DMS79 (cell line): ENCODE measurements around the gene MTG1.

Experiments
- DNase-seq: peaks from one replicate; lab custom pipeline; 2025; lab: John Stamatoyannopoulos, UW

Gene MTG1, protein sequence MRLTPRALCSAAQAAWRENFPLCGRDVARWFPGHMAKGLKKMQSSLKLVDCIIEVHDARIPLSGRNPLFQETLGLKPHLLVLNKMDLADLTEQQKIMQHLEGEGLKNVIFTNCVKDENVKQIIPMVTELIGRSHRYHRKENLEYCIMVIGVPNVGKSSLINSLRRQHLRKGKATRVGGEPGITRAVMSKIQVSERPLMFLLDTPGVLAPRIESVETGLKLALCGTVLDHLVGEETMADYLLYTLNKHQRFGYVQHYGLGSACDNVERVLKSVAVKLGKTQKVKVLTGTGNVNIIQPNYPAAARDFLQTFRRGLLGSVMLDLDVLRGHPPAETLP

DNA sequence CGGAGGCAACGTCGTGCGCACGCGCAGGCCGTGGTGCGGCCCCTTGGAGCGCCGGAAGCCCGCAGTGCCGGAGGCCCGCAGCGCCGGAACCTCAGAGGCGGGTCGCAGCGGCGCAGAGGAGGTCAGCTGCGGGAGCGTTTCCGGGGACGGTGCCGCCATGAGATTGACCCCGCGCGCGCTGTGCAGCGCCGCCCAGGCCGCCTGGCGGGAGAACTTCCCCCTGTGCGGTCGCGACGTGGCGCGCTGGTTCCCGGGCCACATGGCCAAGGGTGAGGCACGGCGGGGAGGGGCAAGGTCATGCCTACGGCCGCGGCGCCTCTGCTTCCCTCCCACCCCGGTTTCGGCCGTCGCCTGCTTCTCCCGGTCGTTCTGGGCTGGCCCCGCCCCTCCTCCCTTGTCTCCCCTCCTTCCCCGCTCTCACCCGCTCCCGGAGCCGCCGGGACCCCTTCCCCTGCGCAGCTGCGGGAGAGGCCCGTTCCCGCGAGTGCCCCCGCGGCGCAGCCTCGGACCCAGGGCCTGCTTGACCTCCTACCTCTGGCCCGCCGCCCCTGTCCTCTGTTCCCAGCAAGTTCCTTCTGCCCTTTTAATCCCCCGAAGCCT is at the start of gene MTG1:
Gene MTG1 (plus strand): TSS at position 94 of the 600 bp plus-strand sequence. CDS start 64 bp downstream, at position 158.
- DNase-seq: peak; percentile 57

DNA sequence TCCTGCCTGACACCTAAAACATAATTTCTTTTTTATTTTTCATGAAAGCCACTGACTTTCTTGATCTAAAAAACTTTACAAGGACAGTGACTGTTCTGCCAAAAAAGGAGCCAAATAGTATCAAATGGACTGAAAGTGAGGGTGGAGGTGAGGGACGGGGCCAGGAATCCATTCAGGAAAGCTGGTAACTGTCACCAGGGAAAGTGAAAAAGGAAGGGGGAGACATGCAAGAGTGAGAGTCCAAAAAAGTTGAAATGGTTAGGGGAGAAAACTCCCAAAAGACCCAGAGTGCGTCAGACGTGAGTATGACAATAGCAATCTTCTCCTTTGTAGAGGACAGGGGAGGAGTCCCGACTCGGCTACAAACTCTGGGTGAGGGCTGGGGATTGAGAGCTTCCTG is 49.7 kb upstream of the MTG1 start:
- DNase-seq: no peak

DNA sequence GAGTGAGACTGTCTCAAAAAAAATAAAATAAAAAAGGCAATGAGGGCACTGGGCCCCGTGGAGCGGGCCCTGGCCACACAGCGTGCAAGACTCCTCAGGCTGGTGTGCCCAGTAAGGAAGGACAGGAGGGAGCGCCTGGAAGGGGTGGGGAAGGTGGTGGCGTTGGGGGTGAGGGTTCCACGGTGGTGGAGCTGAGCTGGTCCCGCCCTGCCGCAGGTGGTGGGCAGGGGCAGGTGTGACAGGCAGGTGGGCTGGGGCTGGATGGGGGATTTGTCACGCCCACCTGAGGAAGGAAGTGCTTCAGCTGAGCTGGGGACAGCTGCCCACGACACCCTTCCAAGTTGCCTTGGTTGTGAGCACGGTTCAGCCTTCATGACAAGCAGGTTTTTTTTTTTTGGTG is 47.5 kb upstream of the MTG1 start:
- no peak for DNase-seq

DNA sequence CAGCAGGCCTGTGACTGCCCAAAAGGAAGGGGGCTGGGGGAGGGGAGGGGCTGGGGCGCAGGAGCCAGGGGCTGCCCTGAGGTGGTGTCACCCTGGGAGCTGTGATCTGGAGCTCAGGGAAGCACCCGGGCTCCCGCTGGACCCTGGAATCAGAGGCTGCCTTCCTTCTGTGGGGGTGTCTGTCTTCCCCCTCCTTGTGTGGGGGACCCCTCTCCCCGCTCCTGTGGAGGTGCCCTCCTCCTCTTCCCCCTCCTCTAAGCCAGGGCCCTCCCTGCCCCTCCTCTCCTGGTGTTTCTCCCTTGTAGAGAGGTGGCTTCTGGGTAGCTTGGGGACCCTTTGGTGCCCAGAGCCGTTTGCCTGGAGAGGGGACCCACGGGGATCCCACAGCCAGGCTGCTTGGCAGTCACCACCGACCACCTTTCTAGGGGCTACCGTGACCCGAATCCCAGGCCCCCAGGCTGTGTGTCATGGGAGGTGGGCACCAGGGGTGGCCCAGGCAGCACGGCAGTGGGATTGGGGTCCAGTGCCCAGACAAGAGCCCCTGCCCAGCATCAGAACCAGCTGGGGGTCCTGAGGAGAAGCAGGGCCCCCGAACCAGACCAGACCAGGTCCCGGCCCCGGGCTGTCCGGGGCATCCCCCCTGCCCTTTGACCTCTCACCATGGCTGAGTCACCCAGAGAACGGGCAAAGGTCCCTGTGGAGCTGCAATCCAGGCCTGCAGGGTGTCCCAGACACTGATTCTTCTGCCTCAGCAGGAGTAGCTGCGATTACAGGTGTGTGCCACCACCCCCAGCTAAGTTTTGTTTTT is 46.0 kb upstream of the MTG1 start:
- no peak for DNase-seq

DNA sequence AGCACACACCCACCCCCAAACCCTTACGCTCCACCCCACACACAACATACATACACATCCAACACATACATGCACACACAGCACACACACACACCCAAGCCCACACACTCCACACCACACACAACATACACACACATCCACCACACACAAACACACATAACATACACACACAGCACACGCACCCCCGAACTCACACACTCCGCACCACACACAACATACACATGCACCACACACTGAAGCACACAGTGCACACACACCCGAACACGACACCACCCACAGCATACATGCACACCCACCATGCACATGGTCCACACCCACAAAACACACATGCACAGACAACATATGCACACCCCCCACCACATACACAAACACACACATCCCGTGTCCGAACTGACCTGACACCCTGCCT is 44.8 kb upstream of the MTG1 start:
- DNase-seq: no peak

DNA sequence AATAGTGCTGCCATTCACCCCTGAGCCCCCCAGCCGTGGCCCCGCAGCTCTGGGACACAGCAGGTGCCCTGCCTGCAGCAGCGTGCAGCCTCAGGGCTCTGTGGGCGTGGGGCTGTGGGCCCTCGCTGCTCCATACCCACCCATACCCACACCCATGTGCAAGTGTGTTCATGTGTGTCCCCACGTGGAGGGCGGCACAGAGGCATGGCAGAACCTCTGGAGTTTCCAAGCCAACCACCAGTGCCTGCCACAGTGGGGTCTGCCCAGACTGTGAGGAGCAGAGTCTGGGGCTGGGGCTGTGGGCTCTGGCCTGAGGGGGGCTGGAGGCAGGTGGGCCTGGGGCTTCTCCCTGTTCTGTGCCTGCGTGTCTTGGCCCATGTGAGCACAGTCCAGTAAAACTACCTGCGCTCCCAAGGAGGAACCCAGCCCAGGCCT is 44.4 kb upstream of the MTG1 start:
- DNase-seq: no peak

DNA sequence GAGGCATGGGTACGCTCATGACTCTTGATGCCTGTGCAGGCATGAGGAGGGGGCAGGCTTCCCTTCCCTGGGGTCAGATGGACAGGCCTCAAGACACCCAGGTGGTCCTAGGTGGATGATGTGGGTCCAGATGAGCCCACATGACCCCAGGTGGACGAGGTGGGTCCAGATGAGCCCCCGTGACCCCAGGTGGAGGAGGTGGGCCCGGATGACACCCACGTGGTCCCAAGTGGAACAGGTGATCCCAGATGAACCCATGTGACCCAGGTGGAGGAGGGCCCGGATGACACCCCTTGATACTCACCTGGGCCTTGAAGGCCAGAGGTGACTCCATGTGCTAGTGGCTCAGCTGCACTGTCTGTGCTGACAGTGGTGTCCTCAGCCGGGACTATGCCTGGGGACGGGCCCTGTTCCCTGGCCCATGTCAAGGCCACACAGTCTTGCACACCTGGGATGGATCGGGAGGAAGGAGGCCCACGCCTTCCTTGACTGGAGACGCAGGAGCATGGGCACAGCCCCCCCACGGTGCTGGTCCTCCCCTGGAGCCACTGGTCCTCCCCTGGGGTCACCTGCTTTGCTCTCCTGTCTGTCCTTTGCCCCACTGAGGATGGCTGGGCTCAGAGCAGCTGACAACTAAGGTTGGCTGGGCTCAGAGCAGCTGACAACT is 43.5 kb upstream of the MTG1 start:
- no peak for DNase-seq

DNA sequence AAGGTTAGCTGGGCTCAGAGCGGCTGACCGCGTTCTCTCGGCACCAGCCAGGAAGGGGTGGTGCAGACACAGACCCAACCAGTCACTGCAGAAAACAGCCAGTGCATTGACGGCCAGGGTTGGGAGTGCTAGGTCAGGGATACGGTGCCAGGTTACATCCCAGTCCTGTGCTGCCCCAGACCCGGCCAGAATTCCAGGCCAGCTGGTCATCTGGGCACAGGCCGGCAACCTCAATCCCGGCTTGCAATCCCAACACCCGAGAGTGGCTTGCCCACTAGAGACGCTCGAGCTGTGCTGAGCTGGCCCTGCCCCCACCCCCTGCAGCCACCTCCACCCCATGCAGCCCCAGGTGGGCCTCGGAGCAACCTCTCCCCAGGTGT is 43.0 kb upstream of the MTG1 start:
- DNase-seq: no peak

DNA sequence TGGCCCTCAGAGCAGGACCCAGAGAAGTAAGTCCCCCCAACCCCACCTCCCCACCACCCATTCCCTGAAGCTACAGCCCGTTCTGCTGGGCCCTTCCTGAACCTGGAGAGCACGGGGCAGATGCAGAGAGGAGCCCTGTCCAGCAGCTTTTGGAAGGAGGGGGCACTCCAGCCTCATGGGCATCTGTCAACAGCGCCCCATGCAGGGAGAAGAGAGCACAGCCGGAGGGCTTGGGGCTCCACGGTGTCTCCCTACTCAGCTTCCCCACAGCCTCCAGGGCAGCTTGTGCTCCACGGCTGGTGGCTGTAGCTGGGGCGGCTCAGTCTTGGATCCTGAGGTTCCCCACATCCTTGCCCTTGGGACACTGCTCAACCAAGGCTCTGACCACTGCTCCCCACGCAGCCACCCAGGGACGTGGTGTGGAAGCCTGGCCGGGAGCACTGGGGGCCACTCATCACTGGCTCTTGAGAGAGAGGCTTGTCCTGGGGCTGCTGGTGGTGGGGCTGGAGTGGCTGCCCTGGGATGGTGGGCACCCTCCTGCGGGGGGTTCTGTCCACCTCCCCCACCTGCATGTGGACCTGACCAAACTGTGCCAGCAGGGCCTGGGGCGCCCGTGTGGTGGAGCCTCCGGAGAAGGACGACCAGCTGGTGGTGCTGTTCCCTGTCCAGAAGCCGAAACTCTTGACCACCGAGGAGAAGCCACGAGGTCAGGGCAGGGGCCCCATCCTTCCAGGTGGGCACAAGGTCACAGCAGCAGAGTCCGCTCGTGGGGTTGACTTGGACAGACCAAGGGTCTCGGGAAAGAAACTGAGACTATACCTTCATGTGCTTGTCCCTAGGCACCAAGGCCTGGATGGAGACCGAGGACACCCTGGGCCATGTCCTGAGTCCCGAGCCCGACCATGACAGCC is 42.3 kb upstream of the MTG1 start:
- DNase-seq: no peak

DNA sequence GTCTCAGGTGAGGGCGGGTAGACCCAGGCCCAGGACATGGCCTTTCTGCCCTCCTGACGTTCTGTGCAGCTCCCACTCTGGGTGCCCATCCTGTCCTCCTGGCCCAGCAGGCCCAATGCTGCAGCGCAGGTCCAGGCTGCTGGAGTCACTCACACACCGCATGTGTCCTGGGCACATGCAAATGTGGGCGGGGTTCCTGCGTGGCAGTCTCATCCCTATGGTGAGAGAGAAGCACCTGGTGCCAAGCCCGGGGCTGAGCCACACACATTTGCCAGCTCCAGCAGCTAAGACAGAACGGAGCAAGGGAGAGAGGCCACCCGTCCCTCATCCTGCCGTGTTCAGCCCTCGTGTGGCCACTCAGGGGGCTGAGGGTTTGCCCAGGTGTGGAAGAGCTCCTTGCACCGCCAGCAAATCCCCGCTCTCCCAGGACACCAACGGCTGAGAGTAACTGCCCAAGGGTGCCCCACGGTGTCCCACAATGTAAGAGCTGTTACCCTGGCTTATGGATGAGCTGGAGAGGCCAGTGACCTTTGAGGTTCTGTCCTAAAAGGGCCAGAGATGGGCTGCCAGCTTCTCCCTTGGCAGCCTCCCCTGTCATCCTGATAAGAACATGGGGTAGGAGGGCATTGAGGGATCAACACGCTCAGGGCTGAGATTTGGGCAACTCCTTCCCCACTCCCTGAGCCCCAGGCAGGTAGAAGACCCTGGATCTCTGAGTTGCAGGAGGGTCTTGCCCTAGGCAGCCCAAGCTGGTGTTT is 40.6 kb upstream of the MTG1 start:
- DNase-seq: no peak

DNA sequence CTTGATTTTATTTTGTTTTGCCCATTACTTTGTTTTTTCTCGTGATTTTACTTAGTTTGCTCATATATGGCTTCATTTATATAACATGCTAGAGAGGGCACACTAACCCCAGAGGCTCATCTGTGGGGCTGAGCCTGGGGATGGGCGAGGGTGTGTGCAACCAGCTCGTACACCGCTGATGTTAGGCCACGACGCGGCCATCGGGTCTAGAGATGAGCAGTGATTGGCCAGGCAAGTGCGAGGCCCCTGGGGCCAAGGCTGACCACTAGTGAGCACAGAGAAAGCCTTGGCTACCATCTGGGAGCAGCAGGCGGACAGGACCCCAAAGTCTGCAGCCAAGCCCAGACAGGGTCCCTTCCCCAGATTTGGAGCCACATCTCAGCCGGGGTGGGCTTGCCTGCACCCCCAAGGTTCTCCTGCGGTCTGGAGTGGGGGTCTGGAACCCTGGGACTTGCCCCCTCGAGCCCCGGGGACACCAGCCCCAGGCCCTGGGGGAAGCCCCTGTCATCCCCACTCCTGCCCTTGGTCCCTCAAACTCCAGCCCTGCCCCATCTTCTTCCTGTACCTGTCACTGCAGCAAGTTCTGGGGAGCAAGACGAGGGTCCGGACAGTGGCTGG is 39.9 kb upstream of the MTG1 start:
- DNase-seq: no peak

DNA sequence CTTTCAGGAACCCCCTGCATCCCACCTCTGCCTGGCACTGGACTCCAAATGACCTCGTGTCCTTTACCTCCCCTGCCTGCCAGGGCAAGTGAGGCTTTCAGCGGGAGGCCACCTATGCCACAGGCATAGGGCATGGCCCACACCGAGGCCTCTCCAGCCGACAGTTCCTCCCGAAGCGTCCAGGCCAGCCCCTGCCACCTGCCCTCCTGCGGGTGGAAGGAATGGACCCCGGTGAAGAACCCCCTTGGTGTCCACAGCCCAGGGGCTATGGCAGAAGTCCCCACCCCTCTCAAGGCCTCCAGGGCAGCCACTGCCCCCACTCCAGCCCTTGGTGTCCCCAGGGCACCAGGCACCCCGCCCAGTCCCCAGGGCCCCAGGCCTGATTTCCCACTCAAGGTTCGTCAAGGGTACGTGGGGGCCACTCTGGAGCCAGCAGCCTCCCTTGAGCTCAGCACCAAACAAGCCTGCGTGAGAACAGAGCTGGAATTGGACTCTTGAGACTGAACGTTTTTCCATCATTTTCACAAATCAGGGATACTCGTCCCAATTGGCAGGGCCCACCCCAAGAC is 39.2 kb upstream of the MTG1 start:
- no peak for DNase-seq

DNA sequence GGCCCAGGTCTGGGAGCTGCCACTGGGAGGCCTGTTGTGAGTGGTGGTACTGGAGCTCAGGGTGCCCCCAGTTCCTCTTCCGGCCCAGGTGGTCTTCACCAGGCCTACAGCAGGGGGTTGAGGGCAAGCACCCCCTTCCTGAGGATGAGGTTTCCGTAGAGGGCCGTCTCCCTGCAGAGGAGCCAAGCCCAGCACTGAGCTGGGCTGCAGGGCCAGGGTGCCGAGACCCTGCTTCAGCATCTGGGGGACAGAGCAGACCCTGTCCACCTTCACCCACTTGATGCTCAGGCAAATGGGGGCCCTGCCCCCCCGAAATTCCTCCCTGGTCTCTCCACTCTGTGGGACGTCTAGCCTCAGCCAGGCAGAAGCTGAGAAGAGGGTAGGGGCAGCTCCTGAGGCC is 38.7 kb upstream of the MTG1 start:
- no peak for DNase-seq

DNA sequence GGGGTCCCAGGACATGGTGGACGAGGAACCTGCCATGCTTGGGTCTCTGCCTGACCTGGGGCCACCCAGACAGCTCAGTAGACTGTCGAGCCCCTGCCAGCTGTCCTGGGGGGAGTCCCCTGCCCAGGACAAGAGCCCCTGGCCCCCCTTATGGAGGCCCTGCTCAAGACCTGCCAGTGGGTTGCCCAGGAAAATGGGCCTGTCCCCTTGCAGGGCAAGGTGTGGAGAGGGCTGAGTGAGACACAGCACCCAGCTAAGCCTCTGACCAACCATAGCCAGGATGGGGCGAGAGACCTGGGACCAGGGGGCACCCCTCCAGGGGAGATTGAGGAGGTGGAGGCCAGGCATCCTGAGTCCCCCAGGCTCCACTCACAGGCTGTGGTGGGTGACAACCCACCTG is 38.0 kb upstream of the MTG1 start:
- no peak for DNase-seq

DNA sequence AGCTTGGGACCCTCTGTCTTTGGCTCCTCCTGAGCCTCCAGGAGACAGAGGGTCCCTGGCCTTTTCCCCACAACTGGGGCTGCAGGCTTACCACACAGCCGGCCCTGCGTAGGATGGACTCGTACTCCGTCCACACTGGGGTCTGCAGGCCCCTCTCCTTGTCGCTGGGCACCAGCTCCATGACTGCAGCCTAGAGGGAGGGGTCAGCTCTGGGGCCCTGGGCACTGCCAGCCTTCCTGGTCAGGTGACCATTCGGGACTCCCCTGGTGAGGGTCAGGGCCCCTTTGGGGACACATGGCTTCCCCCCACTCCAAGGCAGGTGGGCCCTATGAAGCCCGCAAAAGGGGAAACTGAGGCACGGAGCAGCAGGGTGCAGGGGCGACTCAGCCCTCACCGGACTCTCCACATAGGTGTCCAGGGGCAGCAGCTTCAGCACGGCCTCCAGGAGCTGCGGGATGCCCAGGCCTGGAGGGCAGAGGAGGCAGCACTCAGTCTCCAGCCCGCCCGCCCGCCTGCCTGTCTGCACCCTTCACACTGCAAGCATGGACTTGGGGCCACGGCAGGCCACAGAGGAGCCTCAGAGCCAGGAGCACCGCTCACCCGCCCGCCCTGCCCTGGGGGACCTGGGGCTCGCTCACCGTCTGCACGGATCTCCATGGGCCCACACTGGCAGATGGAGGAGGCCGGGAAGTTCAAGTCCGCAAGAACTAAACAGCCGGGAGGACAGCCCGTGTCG is 37.2 kb upstream of the MTG1 start:
- DNase-seq: no peak

DNA sequence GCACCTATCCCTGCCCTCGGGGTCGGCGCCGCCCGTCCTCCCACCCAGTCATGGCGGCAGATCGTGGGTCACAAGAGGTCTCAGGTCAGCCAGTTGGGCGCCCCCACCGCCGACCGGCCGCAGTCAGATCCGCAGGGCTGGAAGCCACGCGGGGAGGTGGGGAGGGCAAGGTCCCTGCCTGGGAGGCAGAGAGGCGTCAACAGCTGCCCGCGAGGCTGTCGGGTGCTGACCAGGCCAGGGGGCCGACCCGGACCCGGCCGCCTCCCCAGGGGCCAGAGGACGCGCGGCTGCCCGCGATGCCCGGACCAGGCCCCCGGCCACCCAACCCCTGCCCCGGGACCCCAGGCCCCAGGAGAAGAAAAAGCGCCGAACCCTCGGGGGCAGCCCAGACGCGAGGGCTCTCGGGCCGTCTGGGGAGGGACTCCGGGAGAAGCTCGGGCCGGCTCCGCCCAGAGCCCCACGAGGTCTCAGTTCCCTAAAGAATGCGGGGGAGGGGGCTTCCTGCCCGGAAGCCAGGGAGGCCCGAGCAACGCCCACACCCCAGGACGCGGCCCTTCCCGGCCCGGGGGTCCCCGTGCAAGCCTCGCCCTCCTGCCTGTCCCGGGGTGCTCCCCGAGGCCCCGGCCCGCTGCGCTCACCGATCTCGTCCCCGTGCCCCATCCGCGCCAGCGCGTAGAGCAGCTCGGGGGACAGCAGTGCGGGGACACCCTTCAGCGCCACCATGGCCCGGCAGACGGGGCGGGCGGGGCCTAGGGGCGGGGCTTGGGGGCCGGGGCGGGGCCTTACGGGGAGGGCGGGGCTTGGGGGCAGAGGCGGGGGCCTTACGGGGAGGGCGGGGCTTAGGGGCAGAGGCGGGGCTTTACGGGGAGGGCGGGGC is 36.4 kb upstream of the MTG1 start, which contains the start of gene FUOM:
Gene FUOM (minus strand): TSS at position 735 of the 877 bp plus-strand sequence. CDS start 12 bp downstream, at position 723.
- no peak for DNase-seq

DNA sequence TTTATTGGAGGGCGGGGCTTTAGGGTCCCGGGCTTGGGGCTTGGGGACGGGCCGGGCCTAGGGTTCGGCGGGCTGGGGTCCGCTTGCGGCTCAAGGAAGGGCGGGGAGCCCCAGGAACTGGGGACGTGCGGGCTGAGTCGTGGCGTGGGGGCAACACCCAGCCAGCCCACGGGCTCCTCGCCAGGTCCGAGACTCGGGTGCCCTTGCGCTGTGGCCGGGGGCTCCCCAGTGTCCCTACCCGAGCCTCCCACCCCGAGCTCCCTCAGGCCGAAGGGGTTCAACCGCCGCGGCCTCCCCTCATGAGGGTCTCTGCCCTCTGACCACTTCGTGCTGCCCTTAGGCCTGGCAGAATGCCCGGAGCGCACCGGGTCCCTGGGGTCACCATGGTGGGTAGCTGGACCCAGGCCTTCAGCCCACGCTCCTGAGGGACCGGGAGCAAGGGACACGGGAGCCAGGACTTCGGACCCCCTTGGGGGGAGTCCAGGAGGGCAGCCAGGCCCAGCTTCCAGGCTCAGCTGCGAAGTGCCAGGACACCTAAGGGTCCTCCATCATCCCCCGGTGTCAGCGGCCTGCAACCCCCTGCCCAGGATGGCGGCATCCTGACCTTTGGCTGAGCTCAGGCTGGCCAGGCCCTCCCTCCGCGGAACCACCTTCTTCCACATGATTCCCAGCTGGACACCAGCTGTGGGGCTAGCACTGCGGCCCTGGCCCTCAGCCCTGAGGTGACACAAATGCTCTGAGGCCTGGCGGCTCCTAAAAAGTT is 35.6 kb upstream of the MTG1 start:
- DNase-seq: no peak
